BLaER1 treated with 17β-estradiol and CSF1 and Interleukin-3, amounts not matched to agents 10 nM and 100 nM (cell line): ENCODE results near the gene CKB.

ENCODE experiments used
- H3K27ac ChIP-seq, 11 experiments: shearing (Covaris generic); formaldehyde crosslinking; 2 replicates each; pipeline ENCODE4 v1.8.1; 2022
- H3K27me3 ChIP-seq, 11 experiments: shearing (Covaris generic); formaldehyde crosslinking; 2 replicates each; pipeline ENCODE4 v1.8.1; 2022
- H3K36me3 ChIP-seq, 11 experiments: shearing (Covaris generic); formaldehyde crosslinking; 2 replicates each; pipeline ENCODE4 v1.8.1; 2022
- H3K4me1 ChIP-seq, 10 experiments: shearing (Covaris generic); formaldehyde crosslinking; 2 replicates each; pipeline ENCODE4 v1.8.1; 2022
- H3K4me2 ChIP-seq, 11 experiments: shearing (Covaris generic); formaldehyde crosslinking; 2 replicates each; pipeline ENCODE4 v1.8.1; 2022
- H3K4me3 ChIP-seq, 10 experiments: shearing (Covaris generic); formaldehyde crosslinking; 2 replicates each; pipeline ENCODE4 v1.8.1; 2022
- H3K9ac ChIP-seq, 11 experiments: shearing (Covaris generic); formaldehyde crosslinking; 2 replicates each; pipeline ENCODE4 v1.8.1; 2022
- H3K9me3 ChIP-seq, 11 experiments: shearing (Covaris generic); formaldehyde crosslinking; replicated peaks in 1 of 11; 2 replicates each; pipeline ENCODE4 v1.8.1; 2022
- H4K20me1 ChIP-seq, 11 experiments: shearing (Covaris generic); formaldehyde crosslinking; 2 replicates each; pipeline ENCODE4 v1.8.1; 2022
- Cebpa-rat ChIP-seq, 11 experiments: shearing (Covaris generic); IDR thresholded peaks; 2 replicates each; pipeline ENCODE4 v1.8.1; 2022

CKB gene

GRCh38 chr14:103501041-103501870 is 21.4 kb downstream of the CKB start:
- Histone ChIP-seq H3K4me1 (peaks cover 24 to 57% (median 40%) of the 10 kb centered on the region in 10 experiments), H3K4me3 (peak overlapping the region in 3 of 10 experiments; percentile 12 to 35 (median 30); a peak in 2 of 20 replicates), H3K9me3 (no peaks in the 10 kb centered on the region), H3K27ac (peak overlapping the region in 5 of 11 experiments; percentile 1 to 53 (median 31); a peak in 7 of 22 replicates), H3K9ac (peak overlapping the region in 8 of 11 experiments; percentile 1 to 57 (median 49); a peak in 13 of 22 replicates), H4K20me1 (peaks cover 0 to 86% (median 43%) of the 10 kb centered on the region in 11 experiments; a peak in 21 of 22 replicates), H3K4me2 (peak overlapping the region; percentile 46 to 96 (median 75)), H3K36me3 (peaks cover 70 to 99% (median 88%) of the 10 kb centered on the region in 11 experiments), H3K27me3 (no peaks in the 10 kb centered on the region)
- TF ChIP-seq Cebpa-rat (IDR thresholded peaks at IDR 0.05), result no peak

- H3K36me3 ChIP-seq, result peaks cover 74 to 100% (median 88%) of the 10 kb centered on the region in 11 experiments
- H3K9me3 ChIP-seq, result no peaks in the 10 kb centered on the region
- H3K27ac ChIP-seq, result peak overlapping the region in 5 of 11 experiments; percentile 1 to 53 (median 23); a peak in 5 of 22 replicates
- TF ChIP-seq Cebpa-rat (IDR thresholded peaks at IDR 0.05), result no peak
- peak overlapping the region in 7 of 11 experiments; percentile 3 to 57 (median 51); a peak in 6 of 22 replicates for H3K9ac ChIP-seq
- H3K27me3 ChIP-seq, result no peaks in the 10 kb centered on the region
- H3K4me1 ChIP-seq, result peaks cover 24 to 50% (median 40%) of the 10 kb centered on the region in 10 experiments
- no peak overlapping the region for H3K4me3 ChIP-seq
- peaks cover 0 to 93% (median 44%) of the 10 kb centered on the region in 11 experiments; a peak in 21 of 22 replicates for H4K20me1 ChIP-seq
- H3K4me2 ChIP-seq, result peak overlapping the region; percentile 33 to 96 (median 75)
Measured at GRCh38 chr14:103500148-103500990, 22.3 kb downstream of the CKB start.

- no peak overlapping the region for H3K9ac ChIP-seq
- no peaks in the 10 kb centered on the region for H3K27me3 ChIP-seq
- H4K20me1 ChIP-seq, result peaks cover 0 to 93% (median 44%) of the 10 kb centered on the region in 11 experiments; a peak in 21 of 22 replicates
- H3K27ac ChIP-seq, result no peak overlapping the region
- no peak overlapping the region for H3K4me3 ChIP-seq
- H3K4me2 ChIP-seq, result peak overlapping the region in 7 of 11 experiments; percentile 5 to 96 (median 81); a peak in 3 of 22 replicates
- TF ChIP-seq Cebpa-rat (IDR thresholded peaks at IDR 0.05), result no peak
- no peaks in the 10 kb centered on the region for H3K9me3 ChIP-seq
- H3K4me1 ChIP-seq, result peaks cover 24 to 48% (median 40%) of the 10 kb centered on the region in 10 experiments
- H3K36me3 ChIP-seq, result peaks cover 74 to 100% (median 88%) of the 10 kb centered on the region in 11 experiments
Measured at GRCh38 chr14:103499709-103500108, 22.9 kb downstream of the CKB start.

- peaks cover 17 to 27% (median 22%) of the 10 kb centered on the region in 10 experiments for H3K4me1 ChIP-seq
- TF ChIP-seq Cebpa-rat (IDR thresholded peaks at IDR 0.05), result no peak
Measured at GRCh38 chr14:103496776-103497175, 25.9 kb downstream of the CKB start.

GRCh38 chr14:103495854-103496253 is 26.8 kb downstream of the CKB start:
- H3K4me3 ChIP-seq, result no peak overlapping the region
- H3K36me3 ChIP-seq, result peaks cover 82 to 100% (median 89%) of the 10 kb centered on the region in 11 experiments
- H3K9me3 ChIP-seq, result no peaks in the 10 kb centered on the region
- no peak overlapping the region for H3K27ac ChIP-seq
- TF ChIP-seq Cebpa-rat (IDR thresholded peaks at IDR 0.05), result no peak
- H3K4me2 ChIP-seq, result no peak overlapping the region
- no peaks in the 10 kb centered on the region for H3K27me3 ChIP-seq
- H3K9ac ChIP-seq, result no peak overlapping the region
- peaks cover 0 to 80% (median 27%) of the 10 kb centered on the region in 11 experiments; a peak in 20 of 22 replicates for H4K20me1 ChIP-seq
- peaks cover 7 to 17% (median 13%) of the 10 kb centered on the region in 10 experiments for H3K4me1 ChIP-seq

More at GRCh38 chr14:103496776-103497175, 25.9 kb downstream of the CKB start:
- Histone ChIP-seq H3K27ac (no peak overlapping the region), H3K9me3 (no peaks in the 10 kb centered on the region), H3K4me3 (no peak overlapping the region), H3K4me2 (no peak overlapping the region), H3K27me3 (no peaks in the 10 kb centered on the region), H4K20me1 (peaks cover 0 to 80% (median 28%) of the 10 kb centered on the region in 11 experiments; a peak in 21 of 22 replicates), H3K36me3 (peaks cover 77 to 100% (median 89%) of the 10 kb centered on the region in 11 experiments), H3K9ac (no peak overlapping the region)

- peaks cover 91 to 100% (median 97%) of the 10 kb centered on the region in 11 experiments for H3K36me3 ChIP-seq
- H3K9me3 ChIP-seq, result no peaks in the 10 kb centered on the region
- no peak for TF ChIP-seq Cebpa-rat (IDR thresholded peaks at IDR 0.05)
- no peak overlapping the region for H3K27ac ChIP-seq
- no peak overlapping the region for H3K4me3 ChIP-seq
- no peaks in the 10 kb centered on the region for H3K4me1 ChIP-seq
- H3K27me3 ChIP-seq, result no peaks in the 10 kb centered on the region
- H3K9ac ChIP-seq, result no peak overlapping the region
- peaks cover 0 to 72% (median 6%) of the 10 kb centered on the region in 11 experiments; a peak in 14 of 22 replicates for H4K20me1 ChIP-seq
- H3K4me2 ChIP-seq, result no peak overlapping the region
Measured at GRCh38 chr14:103492156-103492925, 30.3 kb downstream of the CKB start.

DNA sequence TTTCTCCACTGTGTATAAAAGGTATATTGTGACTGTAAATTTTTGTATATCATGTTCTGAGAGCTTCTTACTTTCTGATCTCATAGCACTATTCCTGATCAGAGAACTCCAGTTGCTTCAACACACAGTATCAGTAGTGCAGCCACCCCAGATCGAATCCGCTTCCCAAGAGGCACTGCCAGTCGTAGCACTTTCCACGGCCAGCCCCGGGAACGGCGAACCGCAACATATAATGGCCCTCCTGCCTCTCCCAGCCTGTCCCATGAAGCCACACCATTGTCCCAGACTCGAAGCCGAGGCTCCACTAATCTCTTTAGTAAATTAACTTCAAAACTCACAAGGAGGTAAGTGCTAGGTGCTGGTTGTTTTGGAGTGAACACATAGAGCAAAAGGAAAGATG is 30.9 kb downstream of the CKB start:
- no peaks in the 10 kb centered on the region for H3K9me3 ChIP-seq
- H3K4me1 ChIP-seq, result no peaks in the 10 kb centered on the region
- H3K36me3 ChIP-seq, result peaks cover 94 to 100% (median 97%) of the 10 kb centered on the region in 11 experiments
- no peak overlapping the region for H3K27ac ChIP-seq
- no peak overlapping the region for H3K9ac ChIP-seq
- no peak for TF ChIP-seq Cebpa-rat (IDR thresholded peaks at IDR 0.05)
- no peaks in the 10 kb centered on the region for H3K27me3 ChIP-seq
- no peak overlapping the region for H3K4me3 ChIP-seq
- peaks cover 0 to 70% (median 6%) of the 10 kb centered on the region in 11 experiments; a peak in 14 of 22 replicates for H4K20me1 ChIP-seq
- no peak overlapping the region for H3K4me2 ChIP-seq

DNA sequence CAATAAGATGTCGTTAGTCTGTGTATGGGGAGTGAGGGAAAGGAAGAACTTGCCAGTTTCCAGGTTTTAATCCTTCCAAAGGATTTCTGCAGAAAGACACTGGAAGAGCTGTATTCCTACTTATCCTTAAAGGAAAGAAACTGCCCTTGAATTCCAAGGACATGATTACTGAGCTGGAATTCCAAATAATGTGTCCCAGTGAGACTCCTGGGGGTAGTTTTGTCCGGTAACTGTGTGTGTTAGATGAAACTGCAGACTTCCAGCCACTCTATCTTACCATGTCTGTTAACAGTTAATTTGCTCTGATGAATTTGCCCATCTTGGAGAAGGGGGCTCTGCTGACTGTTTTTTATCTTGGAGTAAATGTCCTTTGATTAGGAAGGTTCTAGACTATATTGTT is 33.0 kb downstream of the CKB start:
- Histone ChIP-seq H3K4me1 (no peaks in the 10 kb centered on the region), H3K4me2 (no peak overlapping the region), H3K9me3 (no peaks in the 10 kb centered on the region), H3K36me3 (peaks cover 89 to 100% (median 95%) of the 10 kb centered on the region in 11 experiments), H3K9ac (no peak overlapping the region), H3K27me3 (no peaks in the 10 kb centered on the region), H4K20me1 (peaks cover 0 to 63% (median 5%) of the 10 kb centered on the region in 11 experiments; a peak in 8 of 22 replicates), H3K27ac (no peak overlapping the region), H3K4me3 (no peak overlapping the region)
- no peak for TF ChIP-seq Cebpa-rat (IDR thresholded peaks at IDR 0.05)
